ENCODE measurements around the gene TRIO. TPM values are rescaled to one million over a fixed set of nuclear protein-coding genes. Genes with fewer than 3 reads are reported as not detected.
"Not testable (repeated sequence)": the region's sequence is repeated elsewhere in the genome, so short reads cannot be mapped to it uniquely, and the experiment has no call there.

TRIO gene
- total RNA-seq, 4 donors from 2014 or later, result 67.4 to 103 (median 94.7) TPM

DNA sequence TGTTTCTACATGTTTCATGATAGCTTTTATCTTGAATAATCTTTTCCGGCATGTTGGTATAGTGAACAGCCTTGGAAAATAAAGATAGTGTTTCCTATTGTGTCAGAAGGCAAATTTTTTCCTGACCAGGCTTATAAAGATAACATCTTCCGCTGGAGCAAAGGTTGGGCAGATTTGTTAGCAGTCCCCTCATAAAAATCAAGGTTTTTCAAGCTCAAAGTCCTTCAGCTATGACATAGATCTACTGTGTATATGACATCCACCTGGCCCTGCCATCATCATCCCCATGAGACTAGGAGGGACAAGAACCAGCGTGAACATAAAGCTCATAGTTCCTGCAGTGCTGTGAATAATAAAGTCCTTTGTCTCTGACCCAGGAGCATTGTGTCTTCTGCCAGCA, 408.1 kb downstream of the TRIO start:
- 91 to 93% methylated on average over 3 of the region's 3 CpGs for WGBS, 2 donors

GRCh38 chr5:14552017-14552416, 408.9 kb downstream of the TRIO start:
- 45 to 60% methylated on average over 1 of the region's 1 CpG for WGBS, 2 donors
- intact Hi-C loops (cut with DNase I), result no loop called here
- no peak for DNase-seq
- no peaks in the 10 kb centered on the region for H3K9me3 ChIP-seq
- TF ChIP-seq, protein P1, sequence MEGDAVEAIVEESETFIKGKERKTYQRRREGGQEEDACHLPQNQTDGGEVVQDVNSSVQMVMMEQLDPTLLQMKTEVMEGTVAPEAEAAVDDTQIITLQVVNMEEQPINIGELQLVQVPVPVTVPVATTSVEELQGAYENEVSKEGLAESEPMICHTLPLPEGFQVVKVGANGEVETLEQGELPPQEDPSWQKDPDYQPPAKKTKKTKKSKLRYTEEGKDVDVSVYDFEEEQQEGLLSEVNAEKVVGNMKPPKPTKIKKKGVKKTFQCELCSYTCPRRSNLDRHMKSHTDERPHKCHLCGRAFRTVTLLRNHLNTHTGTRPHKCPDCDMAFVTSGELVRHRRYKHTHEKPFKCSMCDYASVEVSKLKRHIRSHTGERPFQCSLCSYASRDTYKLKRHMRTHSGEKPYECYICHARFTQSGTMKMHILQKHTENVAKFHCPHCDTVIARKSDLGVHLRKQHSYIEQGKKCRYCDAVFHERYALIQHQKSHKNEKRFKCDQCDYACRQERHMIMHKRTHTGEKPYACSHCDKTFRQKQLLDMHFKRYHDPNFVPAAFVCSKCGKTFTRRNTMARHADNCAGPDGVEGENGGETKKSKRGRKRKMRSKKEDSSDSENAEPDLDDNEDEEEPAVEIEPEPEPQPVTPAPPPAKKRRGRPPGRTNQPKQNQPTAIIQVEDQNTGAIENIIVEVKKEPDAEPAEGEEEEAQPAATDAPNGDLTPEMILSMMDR (IDR thresholded peaks at IDR 0.05), result no peak
- no peak for TF ChIP-seq POLR2A (IDR thresholded peaks at IDR 0.05)
- H3K36me3 ChIP-seq, result no peaks in the 10 kb centered on the region
- no peak overlapping the region for H3K27ac ChIP-seq
- no peak overlapping the region for H3K4me3 ChIP-seq (replicated peaks in 1 of 3)
- H3K4me1 ChIP-seq, result peaks cover 0 to 2% of the 10 kb centered on the region in 2 donors
- H3K27me3 ChIP-seq, result no peaks in the 10 kb centered on the region

More for the DNA sequence above, 408.1 kb downstream of the TRIO start:
- Histone ChIP-seq H3K27ac (no peak overlapping the region), H3K9me3 (no peaks in the 10 kb centered on the region), H3K4me1 (no peaks in the 10 kb centered on the region), H3K27me3 (no peaks in the 10 kb centered on the region), H3K4me3 (replicated peaks in 1 of 3) (no peak overlapping the region), H3K36me3 (no peaks in the 10 kb centered on the region)
- no peak for TF ChIP-seq POLR2A (IDR thresholded peaks at IDR 0.05)
- TF ChIP-seq, protein P1 (IDR thresholded peaks at IDR 0.05), result no peak
- intact Hi-C loops (cut with DNase I), result no loop called here
- no peak for DNase-seq

GRCh38 chr5:14554288-14554687, 411.1 kb downstream of the TRIO start:
- peaks cover 0 to 13% of the 10 kb centered on the region in 2 donors for H3K4me1 ChIP-seq
- WGBS, 2 donors, result 87 to 92% methylated on average over 3 of the region's 3 CpGs
- H3K27me3 ChIP-seq; H3K4me3 ChIP-seq (replicated peaks in 1 of 3); DNase-seq; H3K9me3 ChIP-seq; intact Hi-C loops (cut with DNase I); H3K36me3 ChIP-seq; H3K27ac ChIP-seq: not testable (repeated sequence)

DNA sequence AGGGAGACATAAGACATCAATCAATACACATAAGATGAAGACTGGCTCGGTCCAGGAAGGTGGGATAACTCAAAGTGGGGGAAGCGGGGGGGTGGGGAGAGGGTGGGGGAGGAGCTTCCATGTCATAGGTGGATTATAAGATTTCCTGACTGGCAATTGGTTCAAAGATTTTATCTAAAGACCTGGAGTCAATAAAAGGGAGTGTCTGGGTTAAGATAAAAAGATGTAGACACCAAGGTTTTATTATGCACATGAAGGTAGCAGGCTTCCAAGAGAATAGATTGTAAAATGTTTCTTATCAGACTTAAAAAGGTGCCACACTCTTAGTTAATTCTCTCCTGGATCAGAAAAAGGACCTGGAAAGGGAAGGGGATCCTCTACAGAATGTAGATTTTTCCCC, 412.9 kb downstream of the TRIO start:
- intact Hi-C loops (cut with DNase I), result no loop called here
- H3K27me3 ChIP-seq, result no peaks in the 10 kb centered on the region
- TF ChIP-seq, protein P1 (IDR thresholded peaks at IDR 0.05), result no peak
- no peak for TF ChIP-seq POLR2A (IDR thresholded peaks at IDR 0.05)
- H3K4me1 ChIP-seq, result peaks cover 0 to 13% of the 10 kb centered on the region in 2 donors
- WGBS, 2 donors, result 86 to 94% methylated on average over 2 of the region's 2 CpGs
- no peak overlapping the region for H3K27ac ChIP-seq
- no peaks in the 10 kb centered on the region for H3K9me3 ChIP-seq
- no peaks in the 10 kb centered on the region for H3K36me3 ChIP-seq
- no peak overlapping the region for H3K4me3 ChIP-seq (replicated peaks in 1 of 3)
- DNase-seq, result no peak

- no peaks in the 10 kb centered on the region for H3K9me3 ChIP-seq
- WGBS, 2 donors, result 7 to 24% methylated on average over 8 of the region's 8 CpGs
- H3K4me1 ChIP-seq, result peaks cover 0 to 13% of the 10 kb centered on the region in 2 donors
- H3K4me3 ChIP-seq (replicated peaks in 1 of 3), result no peak overlapping the region
- no peaks in the 10 kb centered on the region for H3K36me3 ChIP-seq
- no peak overlapping the region for H3K27ac ChIP-seq
- DNase-seq, result peak in 1 of 2 donors; percentile 25
- intact Hi-C loops (cut with DNase I), result no loop called here
- no peak for TF ChIP-seq POLR2A (IDR thresholded peaks at IDR 0.05)
- TF ChIP-seq, protein P1 (IDR thresholded peaks at IDR 0.05), result no peak
- no peaks in the 10 kb centered on the region for H3K27me3 ChIP-seq
Measured at GRCh38 chr5:14557203-14557770, 414.1 kb downstream of the TRIO start.
